Testis (tissue), 2 donors: ENCODE measurements around the gene RPF1.

Experiments
- CTCF ChIP-seq, 3 experiments: fragments of 450-650 bp in 2 of 3; fragments of 200-600 bp in 1 of 3; sonication (generic) in 1 of 3; IDR thresholded peaks; one replicate each; pipeline ENCODE4 v1.5.1; 2016 to 2019; ENCODE audit warnings: antibody characterized with exemption in 3 of 3, mild to moderate bottlenecking in 2 of 3, moderate library complexity in 1 of 3
- POLR2A ChIP-seq: fragments of 450-650 bp; IDR thresholded peaks from one replicate; pipeline ENCODE4 v1.6.1; 2017; ENCODE audit warnings: antibody characterized with exemption, mild to moderate bottlenecking, moderate library complexity

GRCh38 chr1:84510668-84511067 lies 31.6 kb downstream of the RPF1 start:
- TF ChIP-seq CTCF (IDR thresholded peaks at IDR 0.05) (no peak), POLR2A (no peak)
